Measurements from ENCODE around the gene UBE2C.

Gene UBE2C

GRCh38 chr20:45833030-45833882, 20.8 kb downstream of the UBE2C start, which contains the start of gene SNX21:
SNX21 (plus strand) TSS chr20:45833799; CDS start chr20:45833920, 121 bp downstream.
- DNase-seq (ENCODE audit: low spot score) = peak; percentile 90

GRCh38 chr20:45833883-45834796, 21.7 kb downstream of the UBE2C start:
- peak; percentile 76 for DNase-seq (ENCODE audit: low spot score)

GRCh38 chr20:45834797-45835161, 22.3 kb downstream of the UBE2C start:
- DNase-seq (ENCODE audit: low spot score) = no peak

- DNase-seq (ENCODE audit: low spot score) = no peak
Observed at GRCh38 chr20:45835329-45835765, 22.9 kb downstream of the UBE2C start.

GRCh38 chr20:45835825-45836224, 23.4 kb downstream of the UBE2C start:
- DNase-seq (ENCODE audit: low spot score) = no peak

GRCh38 chr20:45836841-45837240, 24.4 kb downstream of the UBE2C start:
- DNase-seq (ENCODE audit: low spot score) = no peak

- no peak for DNase-seq (ENCODE audit: low spot score)
Observed at GRCh38 chr20:45840700-45841198, 28.3 kb downstream of the UBE2C start.

- DNase-seq (ENCODE audit: low spot score) = no peak
Observed at GRCh38 chr20:45841407-45842129, 29.1 kb downstream of the UBE2C start.

- peak; percentile 32 for DNase-seq (ENCODE audit: low spot score)
Observed at GRCh38 chr20:45842169-45842812, 29.8 kb downstream of the UBE2C start.

- DNase-seq (ENCODE audit: low spot score) = no peak
Observed at GRCh38 chr20:45843506-45843905, 31.1 kb downstream of the UBE2C start.

- DNase-seq (ENCODE audit: low spot score) = no peak
Observed at GRCh38 chr20:45845452-45845851, 33.0 kb downstream of the UBE2C start.

GRCh38 chr20:45848421-45848820, 36.0 kb downstream of the UBE2C start:
- DNase-seq (ENCODE audit: low spot score) = no peak

GRCh38 chr20:45848969-45849582, 36.6 kb downstream of the UBE2C start:
- no peak for DNase-seq (ENCODE audit: low spot score)

- DNase-seq (ENCODE audit: low spot score) = no peak
Observed at GRCh38 chr20:45850238-45850637, 37.8 kb downstream of the UBE2C start.

GRCh38 chr20:45850926-45851325, 38.5 kb downstream of the UBE2C start:
- DNase-seq (ENCODE audit: low spot score) = no peak

- no peak for DNase-seq (ENCODE audit: low spot score)
Observed at GRCh38 chr20:45851501-45851900, 39.1 kb downstream of the UBE2C start.

- no peak for DNase-seq (ENCODE audit: low spot score)
Observed at GRCh38 chr20:45852326-45852725, 39.9 kb downstream of the UBE2C start.

- DNase-seq (ENCODE audit: low spot score) = no peak
Observed at GRCh38 chr20:45853484-45853883, 41.0 kb downstream of the UBE2C start.

- DNase-seq (ENCODE audit: low spot score) = peak; percentile 100
Observed at GRCh38 chr20:45857114-45857881, 44.9 kb downstream of the UBE2C start, which contains the start of the genes ACOT8 and ZSWIM3. ACOT8 (minus strand) TSS chr20:45857392; CDS start chr20:45857315, 77 bp downstream. ZSWIM3 (plus strand) TSS chr20:45857614; CDS start chr20:45857826, 212 bp downstream.

GRCh38 chr20:45857882-45858216, 45.4 kb downstream of the UBE2C start:
- peak; percentile 31 for DNase-seq (ENCODE audit: low spot score)

Data from hepatic stellate cell (primary cell).